Measurements from ENCODE around the gene OR4D11. TPM values are rescaled to one million over a fixed set of nuclear protein-coding genes. Genes with fewer than 3 reads are reported as not detected.
A peak's percentile ranks its signal among the peaks of the same experiment; 100 is the strongest.
"Not testable (repeated sequence)": the region's sequence is repeated elsewhere in the genome, so short reads cannot be mapped to it uniquely, and the experiment has no call there.

Gene OR4D11
- total RNA-seq, 1 experiment from 2014 or later = not detected

DNA sequence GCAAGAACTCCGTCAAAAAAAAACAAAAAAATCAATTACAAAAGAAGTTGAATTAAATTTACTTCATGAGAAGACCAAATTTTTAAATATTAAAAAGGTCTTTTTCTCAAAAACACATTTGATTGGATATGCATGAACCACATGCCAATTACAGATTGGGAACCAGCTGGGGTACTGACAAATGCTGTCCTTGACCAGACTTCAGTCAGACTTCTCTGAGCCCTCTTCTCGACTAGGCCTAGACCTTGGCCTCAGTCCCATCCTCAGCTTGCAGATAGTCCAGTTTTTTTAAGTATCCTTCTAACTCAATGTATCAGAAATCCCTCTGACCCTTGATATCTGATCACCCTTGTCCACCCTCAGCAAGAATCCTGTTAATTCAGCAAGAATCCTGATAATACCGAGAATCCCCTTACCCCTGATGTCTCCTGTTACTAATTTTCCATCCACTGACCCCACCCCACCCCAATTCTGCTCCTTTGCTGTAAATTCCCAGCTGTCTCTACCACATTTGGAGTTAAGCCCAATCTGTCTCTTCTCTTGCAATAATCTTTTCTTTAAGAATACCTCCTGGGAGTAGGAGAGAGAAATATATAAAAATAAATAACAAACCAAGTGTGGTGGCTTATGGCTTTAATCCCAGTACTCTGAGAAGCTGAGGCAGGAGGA is 38.9 kb downstream of the OR4D11 start:
- Histone ChIP-seq H2BK20ac (ENCODE audit: low read depth, low read length, poor library complexity, severe bottlenecking) (no peak overlapping the region), H2BK12ac (ENCODE audit: insufficient read length, low read depth, low read length) (no peak overlapping the region), H3K14ac (ENCODE audit: insufficient read depth, low read length) (no peak overlapping the region), H3K79me1 (ENCODE audit: insufficient read depth, low read depth, low read length, poor library complexity, severe bottlenecking) (no peaks in the 10 kb centered on the region), H2AFZ (ENCODE audit: low read length) (no peak overlapping the region), H3K23me2 (ENCODE audit: insufficient read length, low read depth, low read length, poor library complexity, severe bottlenecking) (peaks cover 4% of the 10 kb centered on the region), H4K91ac (ENCODE audit: insufficient read length, low read depth, low read length) (no peak overlapping the region), H3K18ac (ENCODE audit: insufficient read length, low read depth, low read length) (no peak overlapping the region), H3K27me3 (ENCODE audit: insufficient read depth, low read length) (no peaks in the 10 kb centered on the region), H3K4ac (ENCODE audit: low read depth, low read length) (no peak overlapping the region), H2AK5ac (ENCODE audit: insufficient read length, low read length) (no peak overlapping the region), H2BK5ac (ENCODE audit: insufficient read length, low read length) (no peak overlapping the region), H3T11ph (ENCODE audit: low read length) (no peak overlapping the region), H3K79me2 (ENCODE audit: insufficient read depth, low read length) (no peaks in the 10 kb centered on the region), H4K5ac (ENCODE audit: insufficient read length, low read depth, low read length) (no peak overlapping the region), H3K4me1 (ENCODE audit: insufficient read depth, low read length) (peaks cover 3% of the 10 kb centered on the region; the same call in 1 of the 2 replicates), H3K9me3 (ENCODE audit: control insufficient read depth, low read depth, low read length) (no peaks in the 10 kb centered on the region), H4K8ac (replicated peaks; ENCODE audit: insufficient read length, low read depth, low read length) (no peak overlapping the region), H4K20me1 (ENCODE audit: control insufficient read depth, insufficient read depth, insufficient read length) (no peaks in the 10 kb centered on the region), H2BK15ac (ENCODE audit: low read depth, low read length) (no peak overlapping the region), H3K56ac (ENCODE audit: insufficient read length, low read depth, low read length) (no peak overlapping the region), H3K9ac (ENCODE audit: extremely low read depth, insufficient read length, low read length) (no peak overlapping the region), H3K23ac (ENCODE audit: insufficient read length, low read depth, low read length) (no peak overlapping the region), H3K4me2 (ENCODE audit: insufficient read depth, insufficient read length, low read length) (no peak overlapping the region), H2BK120ac (ENCODE audit: low read depth, low read length, poor library complexity, severe bottlenecking) (no peak overlapping the region), H3K27ac (ENCODE audit: insufficient read length, low read depth, low read length) (no peak overlapping the region)
- Mint-ChIP-seq H3K4me1 (peaks cover 11 to 14% of the 10 kb centered on the region in 2 experiments), H3K4me3 (no peak overlapping the region), H3K27me3 (ENCODE audit: low read depth) (no peaks in the 10 kb centered on the region; the same call in 1 of the 2 replicates), H3K9me3 (no peaks in the 10 kb centered on the region), H3K27ac (no peak overlapping the region), H3K36me3 (ENCODE audit: insufficient read depth in 1 of 3, low read depth in 3 of 3) (no peaks in the 10 kb centered on the region)
- no peak for TF ChIP-seq CTCF (conservative IDR thresholded peaks at IDR 0.05)
- WGBS (ENCODE audit: extremely low coverage, insufficient read length, low lambda C conversion rate) = no CpG with 5 or more reads among the region's 3 CpGs
- peak; percentile 1 for DNase-seq

- not testable (repeated sequence) for H4K91ac ChIP-seq (ENCODE audit: insufficient read length, low read depth, low read length); H3K4ac ChIP-seq (ENCODE audit: low read depth, low read length); H3K9me3 ChIP-seq (ENCODE audit: control insufficient read depth, low read depth, low read length); H2BK15ac ChIP-seq (ENCODE audit: low read depth, low read length); DNase-seq; H3K27me3 Mint-ChIP-seq (ENCODE audit: low read depth); H3K56ac ChIP-seq (ENCODE audit: insufficient read length, low read depth, low read length); H3T11ph ChIP-seq (ENCODE audit: low read length); H3K79me2 ChIP-seq (ENCODE audit: insufficient read depth, low read length); H2BK120ac ChIP-seq (ENCODE audit: low read depth, low read length, poor library complexity, severe bottlenecking); H3K9ac ChIP-seq (ENCODE audit: extremely low read depth, insufficient read length, low read length); H3K23me2 ChIP-seq (ENCODE audit: insufficient read length, low read depth, low read length, poor library complexity, severe bottlenecking); H3K36me3 Mint-ChIP-seq (ENCODE audit: insufficient read depth in 1 of 3, low read depth in 3 of 3); H3K27me3 ChIP-seq (ENCODE audit: insufficient read depth, low read length); H3K79me1 ChIP-seq (ENCODE audit: insufficient read depth, low read depth, low read length, poor library complexity, severe bottlenecking); H3K14ac ChIP-seq (ENCODE audit: insufficient read depth, low read length); H3K4me3 Mint-ChIP-seq; H3K4me1 ChIP-seq (ENCODE audit: insufficient read depth, low read length); H2AFZ ChIP-seq (ENCODE audit: low read length); H2BK12ac ChIP-seq (ENCODE audit: insufficient read length, low read depth, low read length); H3K4me2 ChIP-seq (ENCODE audit: insufficient read depth, insufficient read length, low read length); H2BK20ac ChIP-seq (ENCODE audit: low read depth, low read length, poor library complexity, severe bottlenecking); H4K8ac ChIP-seq (replicated peaks; ENCODE audit: insufficient read length, low read depth, low read length); H2AK5ac ChIP-seq (ENCODE audit: insufficient read length, low read length); H3K23ac ChIP-seq (ENCODE audit: insufficient read length, low read depth, low read length); H3K9me3 Mint-ChIP-seq; H4K20me1 ChIP-seq (ENCODE audit: control insufficient read depth, insufficient read depth, insufficient read length); H2BK5ac ChIP-seq (ENCODE audit: insufficient read length, low read length); H3K27ac Mint-ChIP-seq; H4K5ac ChIP-seq (ENCODE audit: insufficient read length, low read depth, low read length); H3K27ac ChIP-seq (ENCODE audit: insufficient read length, low read depth, low read length); H3K18ac ChIP-seq (ENCODE audit: insufficient read length, low read depth, low read length)
- WGBS (ENCODE audit: extremely low coverage, insufficient read length, low lambda C conversion rate) = no CpG with 5 or more reads among the region's 3 CpGs
- H3K4me1 Mint-ChIP-seq = peaks cover 16 to 20% of the 10 kb centered on the region in 2 experiments
These were observed 40.3 kb downstream of the OR4D11 start for GRCh38 chr11:59543713-59544112.
